ENCODE data around the gene IL26. TPM values are rescaled to one million over a fixed set of nuclear protein-coding genes. Genes with fewer than 3 reads are reported as not detected.

The IL26 gene
- total RNA-seq, 2 donors from 2014 or later, result not detected

DNA sequence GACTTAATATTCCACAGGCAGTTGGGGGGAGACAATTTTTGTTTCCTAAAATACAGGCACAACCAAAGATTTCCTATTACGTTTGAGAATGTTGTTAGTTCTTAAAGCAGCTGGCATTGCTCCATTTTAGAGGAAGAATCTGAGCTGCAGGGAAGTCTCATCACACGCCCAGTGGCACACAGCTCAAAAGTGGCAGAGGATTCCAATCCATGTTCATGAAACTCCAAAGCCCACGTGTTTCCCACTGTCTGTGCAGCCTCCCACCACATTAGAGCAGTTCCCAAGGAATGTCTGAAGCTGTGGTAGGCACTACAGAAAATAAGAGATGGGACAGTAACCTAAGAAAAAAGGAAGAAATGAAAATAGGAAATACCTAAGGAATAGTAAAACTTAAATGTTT is 6.1 kb upstream of the IL26 start:
- Histone ChIP-seq H3K36me3 (no peaks in the 10 kb centered on the region), H3K27me3 (replicated peaks; ENCODE audit: insufficient read depth) (no peaks in the 10 kb centered on the region)

DNA sequence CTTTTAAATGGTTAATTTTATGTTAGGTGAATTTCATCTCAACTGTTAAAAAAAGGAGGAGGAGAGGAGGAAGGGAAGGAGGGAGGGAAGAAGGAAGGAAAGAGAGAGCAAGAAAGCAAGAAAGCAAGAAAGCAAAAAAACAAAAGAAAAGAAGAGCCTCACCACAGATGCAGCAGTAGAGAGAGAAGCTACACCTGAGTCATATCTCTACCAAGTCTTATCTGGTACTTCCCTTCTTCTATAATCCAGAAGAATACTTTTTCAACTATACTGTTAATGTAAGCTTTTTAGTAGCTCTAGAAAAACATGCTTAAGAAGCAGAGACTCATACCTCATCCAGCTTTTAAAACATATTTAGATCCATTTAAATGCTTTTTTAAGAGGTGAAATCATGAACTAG is 5.6 kb upstream of the IL26 start:
- DNase-seq (ENCODE audit: low spot score), result no peak
- Histone ChIP-seq H3K27ac (no peak overlapping the region), H3K9me3 (no peaks in the 10 kb centered on the region), H3K4me1 (replicated peaks) (no peaks in the 10 kb centered on the region), H3K36me3 (no peaks in the 10 kb centered on the region), H3K27me3 (replicated peaks; ENCODE audit: insufficient read depth) (no peaks in the 10 kb centered on the region), H3K4me3 (no peak overlapping the region)
- intact Hi-C loops (cut with DNase I), result no loop called here
- TF ChIP-seq, protein P1, sequence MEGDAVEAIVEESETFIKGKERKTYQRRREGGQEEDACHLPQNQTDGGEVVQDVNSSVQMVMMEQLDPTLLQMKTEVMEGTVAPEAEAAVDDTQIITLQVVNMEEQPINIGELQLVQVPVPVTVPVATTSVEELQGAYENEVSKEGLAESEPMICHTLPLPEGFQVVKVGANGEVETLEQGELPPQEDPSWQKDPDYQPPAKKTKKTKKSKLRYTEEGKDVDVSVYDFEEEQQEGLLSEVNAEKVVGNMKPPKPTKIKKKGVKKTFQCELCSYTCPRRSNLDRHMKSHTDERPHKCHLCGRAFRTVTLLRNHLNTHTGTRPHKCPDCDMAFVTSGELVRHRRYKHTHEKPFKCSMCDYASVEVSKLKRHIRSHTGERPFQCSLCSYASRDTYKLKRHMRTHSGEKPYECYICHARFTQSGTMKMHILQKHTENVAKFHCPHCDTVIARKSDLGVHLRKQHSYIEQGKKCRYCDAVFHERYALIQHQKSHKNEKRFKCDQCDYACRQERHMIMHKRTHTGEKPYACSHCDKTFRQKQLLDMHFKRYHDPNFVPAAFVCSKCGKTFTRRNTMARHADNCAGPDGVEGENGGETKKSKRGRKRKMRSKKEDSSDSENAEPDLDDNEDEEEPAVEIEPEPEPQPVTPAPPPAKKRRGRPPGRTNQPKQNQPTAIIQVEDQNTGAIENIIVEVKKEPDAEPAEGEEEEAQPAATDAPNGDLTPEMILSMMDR (IDR thresholded peaks at IDR 0.05), result no peak
- no peak for TF ChIP-seq POLR2A (IDR thresholded peaks at IDR 0.05)
- no peak for TF ChIP-seq POLR2AphosphoS5 (IDR thresholded peaks at IDR 0.05)

More for the DNA sequence above, 6.1 kb upstream of the IL26 start:
- Histone ChIP-seq H3K4me3 (no peak overlapping the region), H3K4me1 (replicated peaks) (no peaks in the 10 kb centered on the region), H3K9me3 (no peaks in the 10 kb centered on the region), H3K27ac (no peak overlapping the region)
- TF ChIP-seq, protein P1 (IDR thresholded peaks at IDR 0.05), result no peak
- no peak for TF ChIP-seq POLR2AphosphoS5 (IDR thresholded peaks at IDR 0.05)
- no peak for TF ChIP-seq POLR2A (IDR thresholded peaks at IDR 0.05)
- WGBS, result 41% methylated on average over 3 of the region's 3 CpGs
- no peak for DNase-seq (ENCODE audit: low spot score)
- intact Hi-C loops (cut with DNase I), result no loop called here

DNA sequence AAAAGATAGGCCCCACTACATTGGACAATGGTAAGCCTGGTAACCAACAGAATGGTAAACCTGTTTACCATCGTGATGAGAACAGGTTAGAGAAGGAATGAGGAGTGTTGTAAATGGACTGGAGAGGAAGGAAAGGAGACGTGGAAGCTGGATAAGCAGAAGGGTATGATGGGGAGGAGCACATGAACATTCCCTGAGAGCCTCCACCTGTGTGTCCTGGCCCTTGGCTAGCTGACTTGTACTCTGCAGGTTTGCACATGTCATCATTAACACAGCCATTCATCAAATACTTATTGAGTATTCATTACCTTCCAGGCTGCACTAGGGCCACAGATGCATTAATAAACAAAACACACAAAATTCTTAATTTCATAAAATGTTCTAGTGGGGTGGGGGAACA is 4.3 kb upstream of the IL26 start:
- no peak for TF ChIP-seq POLR2AphosphoS5 (IDR thresholded peaks at IDR 0.05)
- intact Hi-C loops (cut with DNase I), result no loop called here
- DNase-seq (ENCODE audit: low spot score), result no peak
- H3K27ac ChIP-seq, result no peak overlapping the region
- 46% methylated on average over 2 of the region's 2 CpGs for WGBS
- H3K4me3 ChIP-seq, result no peak overlapping the region
- H3K9me3 ChIP-seq, result no peaks in the 10 kb centered on the region
- H3K4me1 ChIP-seq (replicated peaks), result no peaks in the 10 kb centered on the region
- H3K36me3 ChIP-seq, result no peaks in the 10 kb centered on the region
- no peaks in the 10 kb centered on the region for H3K27me3 ChIP-seq (replicated peaks; ENCODE audit: insufficient read depth)

DNA sequence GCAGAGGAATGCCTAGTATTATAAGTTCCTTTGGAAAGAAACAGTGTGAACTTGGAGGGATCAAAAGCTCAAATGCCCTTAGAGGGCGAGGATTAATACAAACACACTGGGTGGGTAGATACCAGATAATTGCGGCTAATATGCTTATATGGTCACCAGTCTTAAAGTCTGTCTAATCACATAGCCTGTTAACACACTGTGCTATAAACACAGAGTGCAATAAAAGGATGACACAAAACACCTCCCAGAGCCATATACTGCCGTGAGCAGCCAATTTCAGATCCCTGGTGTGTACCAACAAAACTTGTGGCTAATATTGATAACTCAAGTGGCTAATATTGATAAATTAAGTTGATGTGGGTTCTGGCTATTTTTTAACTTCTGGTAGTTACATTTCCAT is 1.7 kb upstream of the IL26 start:
- 50% methylated on average over 3 of the region's 3 CpGs for WGBS
- H3K9me3 ChIP-seq, result no peaks in the 10 kb centered on the region

DNA sequence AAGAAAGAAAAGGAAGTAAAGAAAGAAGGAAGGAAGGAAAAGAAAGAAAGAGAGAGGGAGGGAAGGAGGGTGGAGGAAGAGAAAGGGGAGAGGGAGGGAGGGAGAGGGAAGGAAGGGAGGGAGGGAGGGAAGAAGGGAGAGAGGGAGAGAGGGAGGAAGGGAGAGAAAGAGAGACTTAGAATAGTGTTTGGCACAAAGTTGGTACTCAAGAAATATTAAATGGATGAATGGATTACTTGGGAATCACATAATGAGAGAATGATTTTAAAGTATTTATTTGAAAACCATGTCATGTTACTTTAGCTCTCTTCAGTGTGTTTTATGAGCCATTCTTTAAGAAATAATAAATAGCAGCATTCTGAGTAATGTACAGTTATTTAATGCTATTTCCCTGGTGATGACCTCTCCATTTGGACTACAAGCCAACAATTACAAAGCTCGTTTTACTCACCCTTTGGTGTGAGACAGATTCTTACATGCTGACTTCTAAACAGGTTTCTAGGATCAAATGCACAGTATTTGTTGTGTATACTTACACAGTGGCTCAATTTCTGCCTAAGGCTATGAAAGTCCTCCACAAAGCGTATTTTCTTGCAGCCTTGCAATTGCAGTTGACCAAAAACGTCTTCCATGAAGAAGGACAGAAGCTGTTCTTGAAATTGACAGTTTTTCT is 861 bp downstream of the IL26 start:
- no peak for DNase-seq (ENCODE audit: low spot score)
- TF ChIP-seq POLR2AphosphoS5 (IDR thresholded peaks at IDR 0.05) (no peak), POLR2A (IDR thresholded peaks at IDR 0.05) (no peak)
- TF ChIP-seq, protein P1 (IDR thresholded peaks at IDR 0.05), result no peak
- H3K9me3 ChIP-seq, result no peaks in the 10 kb centered on the region
- 47% methylated on average over 3 of the region's 3 CpGs for WGBS
- H3K27ac ChIP-seq, result no peak overlapping the region
- H3K36me3 ChIP-seq, result no peaks in the 10 kb centered on the region
- no peak overlapping the region for H3K4me3 ChIP-seq
- intact Hi-C loops (cut with DNase I), result no loop called here
- H3K4me1 ChIP-seq (replicated peaks), result no peaks in the 10 kb centered on the region
- H3K27me3 ChIP-seq (replicated peaks; ENCODE audit: insufficient read depth), result peaks cover 4% of the 10 kb centered on the region

More for the DNA sequence above, 1.7 kb upstream of the IL26 start:
- no peaks in the 10 kb centered on the region for H3K4me1 ChIP-seq (replicated peaks)
- no peak for DNase-seq (ENCODE audit: low spot score)
- no peaks in the 10 kb centered on the region for H3K36me3 ChIP-seq
- no peak for TF ChIP-seq POLR2A (IDR thresholded peaks at IDR 0.05)
- TF ChIP-seq, protein P1 (IDR thresholded peaks at IDR 0.05), result no peak
- TF ChIP-seq POLR2AphosphoS5 (IDR thresholded peaks at IDR 0.05), result no peak
- H3K4me3 ChIP-seq, result no peak overlapping the region
- intact Hi-C loops (cut with DNase I), result no loop called here
- peaks cover 4% of the 10 kb centered on the region for H3K27me3 ChIP-seq (replicated peaks; ENCODE audit: insufficient read depth)
- H3K27ac ChIP-seq, result no peak overlapping the region
